DND-41 (cell line): ENCODE results near the gene BMPR1A.

ENCODE experiments used
- ATAC-seq: fragments of 200-7000 bp; cut with Tn5 transposase; 3 replicates; pipeline ENCODE4 v1.9.1; 2021; ENCODE audit warnings: low read depth; ENCODE audit not compliant: insufficient read depth
- DNase-seq: peaks from one replicate; pipeline ENCODE4 v3.0.0-alpha.2; 2020
- H2AFZ ChIP-seq: 2 replicates; pipeline ENCODE4 v1.6.0; 2012; ENCODE audit warnings: low read depth, low read length
- H3K27ac ChIP-seq: 2 replicates; pipeline ENCODE4 v1.5.1; 2012; ENCODE audit warnings: low read length, inconsistent platforms
- H3K27me3 ChIP-seq: fragments of 200-600 bp; sonication (generic); 2 replicates; pipeline ENCODE4 v1.6.0; 2012; ENCODE audit warnings: low read length, mild to moderate bottlenecking, inconsistent platforms; ENCODE audit not compliant: insufficient read depth, poor library complexity
- H3K36me3 ChIP-seq: 2 replicates; pipeline ENCODE4 v1.5.1; 2012; ENCODE audit warnings: low read length, inconsistent platforms; ENCODE audit not compliant: insufficient read depth
- H3K4me1 ChIP-seq: 2 replicates; pipeline ENCODE4 v1.5.1; 2012; ENCODE audit warnings: mild to moderate bottlenecking, low read length; ENCODE audit not compliant: insufficient read depth
- H3K4me2 ChIP-seq: 2 replicates; pipeline ENCODE4 v1.6.0; 2012; ENCODE audit warnings: mild to moderate bottlenecking, moderate library complexity, low read length, inconsistent platforms; ENCODE audit not compliant: insufficient read depth
- H3K4me3 ChIP-seq, 2 experiments: fragments of 200-600 bp in 1 of 2; shearing (Covaris generic) in 1 of 2; 2 replicates each; pipeline ENCODE4 v1.5.1; 2012 to 2016; ENCODE audit warnings: inconsistent platforms in 2 of 2, low read length in 2 of 2, mild to moderate bottlenecking in 2 of 2, low read depth in 1 of 2, moderate library complexity in 1 of 2
- H3K79me2 ChIP-seq: 2 replicates; pipeline ENCODE4 v1.6.0; 2012; ENCODE audit warnings: low read length, inconsistent platforms; ENCODE audit not compliant: insufficient read depth
- H3K9ac ChIP-seq: 2 replicates; pipeline ENCODE4 v1.6.0; 2012; ENCODE audit warnings: low read depth, mild to moderate bottlenecking, inconsistent platforms, low read length, moderate library complexity
- H3K9me3 ChIP-seq: 2 replicates; pipeline ENCODE4 v1.5.1; 2012; ENCODE audit warnings: low read length, moderate library complexity, mild to moderate bottlenecking, inconsistent platforms; ENCODE audit not compliant: insufficient read depth, severe bottlenecking
- H4K20me1 ChIP-seq: 2 replicates; pipeline ENCODE4 v1.6.0; 2012; ENCODE audit warnings: low read length; ENCODE audit not compliant: insufficient read depth
- CTCF ChIP-seq: IDR thresholded peaks from 2 replicates; pipeline ENCODE4 v1.5.1; 2012; ENCODE audit warnings: borderline replicate concordance, low read length, moderate library complexity, mild to moderate bottlenecking; ENCODE audit not compliant: poor library complexity, severe bottlenecking; ENCODE audit errors: extremely low read depth
- EZH2 ChIP-seq: IDR thresholded peaks from 3 replicates; pipeline ENCODE4 v1.6.1; 2012; ENCODE audit warnings: borderline replicate concordance, low read depth, mild to moderate bottlenecking, moderate library complexity, low read length, inconsistent platforms; ENCODE audit not compliant: severe bottlenecking

The BMPR1A gene

DNA sequence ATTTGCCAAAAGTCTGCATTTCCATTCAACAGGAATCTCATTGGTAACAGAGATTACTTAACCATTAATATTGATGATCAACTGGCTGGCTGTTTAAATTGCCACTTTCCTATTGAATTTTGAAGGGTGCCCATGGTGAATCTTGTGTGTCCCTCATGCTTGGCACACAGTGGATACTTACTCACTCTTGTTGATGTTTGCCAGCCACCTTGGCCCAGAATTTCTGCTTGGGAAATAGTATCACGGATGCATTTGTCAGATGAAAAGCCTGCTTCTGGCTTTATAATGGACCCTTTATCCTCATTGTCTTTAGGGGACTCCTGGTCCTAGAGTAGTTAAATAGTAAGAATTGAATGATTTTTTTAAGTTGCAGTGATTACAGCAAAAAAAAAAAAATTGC, 149.0 kb downstream of the BMPR1A start:
- Histone ChIP-seq H2AFZ (no peak overlapping the region), H3K36me3 (peaks cover 16% of the 10 kb centered on the region), H3K27ac (no peak overlapping the region), H3K27me3 (no peaks in the 10 kb centered on the region), H3K4me3 (no peak overlapping the region), H3K4me2 (no peak overlapping the region), H3K79me2 (no peaks in the 10 kb centered on the region), H3K9me3 (peaks cover 2% of the 10 kb centered on the region), H3K4me1 (no peaks in the 10 kb centered on the region), H4K20me1 (no peaks in the 10 kb centered on the region), H3K9ac (no peak overlapping the region)
- TF ChIP-seq CTCF: no peak
- TF ChIP-seq EZH2: no peak
- DNase-seq (no peak), ATAC-seq (no peak)

DNA sequence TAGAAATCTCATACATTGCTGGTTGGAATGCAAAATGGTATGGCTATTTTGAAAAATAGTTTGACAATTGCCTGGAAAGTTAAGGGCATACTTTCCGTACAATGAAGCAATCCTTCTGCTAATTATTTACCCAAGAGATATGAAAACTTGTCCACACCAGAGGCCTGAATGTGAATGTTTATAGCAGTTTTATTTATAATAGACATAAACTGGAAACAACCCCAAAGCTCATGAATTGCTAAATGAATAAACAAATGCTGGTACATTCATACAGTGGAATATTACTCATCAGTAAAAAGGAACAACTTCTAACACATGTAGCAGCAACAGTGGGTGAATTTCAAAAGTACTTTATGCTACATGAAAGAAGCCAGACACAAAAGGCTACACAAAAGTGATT, 158.3 kb downstream of the BMPR1A start:
- H3K4me2 ChIP-seq: no peak overlapping the region
- H3K36me3 ChIP-seq: peaks cover 16% of the 10 kb centered on the region; the same call in 1 of the 2 replicates
- ATAC-seq: no peak

GRCh38 chr10:86918022-86918471, 161.6 kb downstream of the BMPR1A start:
- TF ChIP-seq CTCF (no peak), EZH2 (no peak)
- no peak overlapping the region for H2AFZ ChIP-seq
- H3K27ac ChIP-seq: no peak overlapping the region

More for the DNA sequence above, 158.3 kb downstream of the BMPR1A start:
- H2AFZ ChIP-seq: no peak overlapping the region
- H3K79me2 ChIP-seq: no peaks in the 10 kb centered on the region
- no peaks in the 10 kb centered on the region for H3K27me3 ChIP-seq
- no peaks in the 10 kb centered on the region for H3K4me1 ChIP-seq
- H3K4me3 ChIP-seq: no peak overlapping the region
- TF ChIP-seq EZH2: no peak
- TF ChIP-seq CTCF: no peak
- H3K9ac ChIP-seq: no peak overlapping the region
- no peaks in the 10 kb centered on the region for H4K20me1 ChIP-seq
- DNase-seq: no peak
- H3K27ac ChIP-seq: no peak overlapping the region
- no peaks in the 10 kb centered on the region for H3K9me3 ChIP-seq

GRCh38 chr10:86922553-86922961, 166.1 kb downstream of the BMPR1A start:
- Histone ChIP-seq H3K9ac (no peak overlapping the region), H3K4me2 (no peak overlapping the region), H3K27me3 (no peaks in the 10 kb centered on the region), H2AFZ (no peak overlapping the region), H3K9me3 (no peaks in the 10 kb centered on the region), H3K4me3 (no peak overlapping the region), H4K20me1 (no peaks in the 10 kb centered on the region; the same call in 1 of the 2 replicates), H3K79me2 (no peaks in the 10 kb centered on the region), H3K4me1 (no peaks in the 10 kb centered on the region), H3K36me3 (peaks cover 32% of the 10 kb centered on the region), H3K27ac (no peak overlapping the region)
- TF ChIP-seq CTCF (no peak), EZH2 (no peak)
- ATAC-seq: no peak
- DNase-seq: no peak

More at GRCh38 chr10:86918022-86918471, 161.6 kb downstream of the BMPR1A start:
- Histone ChIP-seq H3K27me3 (no peaks in the 10 kb centered on the region), H3K4me2 (no peak overlapping the region), H3K36me3 (peaks cover 37% of the 10 kb centered on the region), H4K20me1 (no peaks in the 10 kb centered on the region; the same call in 1 of the 2 replicates), H3K9ac (no peak overlapping the region), H3K4me3 (no peak overlapping the region), H3K9me3 (no peaks in the 10 kb centered on the region), H3K79me2 (no peaks in the 10 kb centered on the region), H3K4me1 (no peaks in the 10 kb centered on the region)
- ATAC-seq (no peak), DNase-seq (no peak)
